ENCODE data around the gene TNS3.
"Not testable (repeated sequence)": the region's sequence is repeated elsewhere in the genome, so short reads cannot be mapped to it uniquely, and the experiment has no call there.

TNS3 gene

DNA sequence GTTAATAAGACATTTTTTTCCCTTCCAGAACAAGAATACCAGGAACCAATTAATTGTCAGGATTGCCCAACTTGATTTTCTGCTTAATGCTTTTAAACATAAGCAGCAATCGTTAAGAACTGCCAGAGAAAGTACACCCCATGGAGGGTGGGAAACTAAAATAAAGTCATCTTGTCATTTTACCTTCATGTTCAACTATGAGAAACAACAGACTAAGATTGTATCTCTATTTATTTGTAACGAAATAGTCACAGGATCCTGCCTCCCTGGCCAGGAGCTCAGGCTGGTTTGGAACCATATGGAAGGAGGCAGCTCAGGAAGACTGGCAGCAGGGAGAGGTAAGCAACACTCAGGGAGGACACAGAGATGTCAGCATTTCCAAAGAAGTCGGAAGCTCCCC, 129.6 kb downstream of the TNS3 start:
- no peak overlapping the region for H3K4me3 Mint-ChIP-seq
- no peaks in the 10 kb centered on the region for H3K4me1 Mint-ChIP-seq
- no peaks in the 10 kb centered on the region for H3K9me3 Mint-ChIP-seq
- peaks cover 2% of the 10 kb centered on the region for H3K27me3 Mint-ChIP-seq
- no peaks in the 10 kb centered on the region for H3K36me3 Mint-ChIP-seq
- no peak overlapping the region for H3K27ac Mint-ChIP-seq

DNA sequence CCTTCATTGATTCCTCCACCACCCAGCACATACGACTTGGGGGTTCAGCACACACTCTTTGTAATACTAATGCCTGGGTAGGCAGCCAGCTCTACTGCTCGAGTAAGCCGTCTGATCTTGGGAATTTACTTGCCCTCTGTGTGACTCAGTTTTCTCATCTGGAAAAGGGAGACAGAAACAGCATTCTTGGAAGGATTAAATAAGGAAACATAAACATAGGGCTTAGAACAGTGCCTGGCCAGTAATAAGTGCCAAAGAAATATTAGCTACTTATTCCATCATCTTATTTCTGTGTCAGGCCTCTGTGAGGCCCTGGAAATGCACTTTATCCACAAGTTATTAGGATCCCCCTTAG, 130.1 kb downstream of the TNS3 start:
- Mint-ChIP-seq H3K4me3 (no peak overlapping the region), H3K27me3 (peaks cover 2% of the 10 kb centered on the region)

DNA sequence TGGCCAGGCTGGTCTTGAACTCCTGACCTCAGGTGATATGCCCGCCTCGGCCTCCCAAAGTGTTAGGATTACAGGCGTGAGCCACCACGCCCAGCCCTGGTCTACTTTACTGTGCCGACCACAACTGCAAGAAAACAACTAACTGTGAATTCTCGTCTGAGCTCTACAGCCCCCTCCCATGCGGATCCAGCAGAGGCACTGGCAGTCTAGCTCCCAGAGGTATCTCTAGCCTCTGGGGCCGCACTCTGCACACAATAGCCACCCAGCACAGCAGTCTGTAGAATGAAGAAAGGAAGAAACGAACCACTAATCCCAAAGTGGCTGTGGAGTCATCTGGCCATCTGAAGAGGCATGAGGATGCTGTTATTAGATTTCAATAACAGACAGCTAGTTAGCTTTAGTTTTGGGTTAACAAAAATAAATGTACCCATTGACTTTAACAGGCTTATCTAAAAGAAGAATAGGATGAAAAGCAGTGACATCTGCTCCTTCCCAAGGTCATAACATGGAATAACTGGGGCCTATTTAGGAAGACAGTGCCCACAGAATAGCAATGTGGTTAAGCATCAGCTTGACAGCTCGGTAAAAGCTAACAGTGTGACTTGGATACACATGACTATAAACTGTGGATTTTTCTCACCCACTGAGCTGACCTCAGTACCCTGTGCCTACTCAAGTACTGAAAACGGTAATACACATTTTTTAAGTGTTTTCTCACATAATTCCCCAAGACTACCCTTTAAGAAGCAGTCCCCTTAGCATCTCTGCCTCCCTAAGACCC, 131.9 kb downstream of the TNS3 start:
- Mint-ChIP-seq H3K27ac (no peak overlapping the region), H3K9me3 (no peaks in the 10 kb centered on the region), H3K4me1 (no peaks in the 10 kb centered on the region), H3K4me3 (no peak overlapping the region), H3K36me3 (no peaks in the 10 kb centered on the region), H3K27me3 (no peaks in the 10 kb centered on the region)

More for the DNA sequence above, 130.1 kb downstream of the TNS3 start:
- H3K27ac Mint-ChIP-seq: no peak overlapping the region
- H3K9me3 Mint-ChIP-seq: no peaks in the 10 kb centered on the region
- no peaks in the 10 kb centered on the region for H3K4me1 Mint-ChIP-seq
- no peaks in the 10 kb centered on the region for H3K36me3 Mint-ChIP-seq

DNA sequence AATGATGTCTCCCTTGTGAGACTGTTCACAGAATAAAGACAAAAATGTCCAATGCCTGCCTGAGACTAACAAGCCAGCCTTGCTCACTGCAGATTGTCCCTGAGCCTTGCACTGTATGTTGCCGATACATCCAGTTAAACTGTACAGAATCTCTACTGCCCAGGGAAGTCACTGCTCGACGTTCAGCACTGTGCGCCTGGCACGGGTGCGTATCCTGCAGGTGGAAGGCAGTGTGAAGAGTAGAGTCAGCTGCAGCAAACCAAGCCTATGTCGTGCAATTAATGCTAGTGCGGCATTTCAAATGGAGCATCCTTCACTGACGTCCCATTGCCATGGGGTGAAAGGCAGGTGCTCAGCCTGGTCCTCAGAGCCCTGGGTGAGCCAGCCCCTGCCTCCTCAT, 132.9 kb downstream of the TNS3 start:
- no peaks in the 10 kb centered on the region for H3K27me3 Mint-ChIP-seq
- H3K4me1 Mint-ChIP-seq: no peaks in the 10 kb centered on the region
- H3K36me3 Mint-ChIP-seq: no peaks in the 10 kb centered on the region
- no peak overlapping the region for H3K27ac Mint-ChIP-seq
- H3K4me3 Mint-ChIP-seq: no peak overlapping the region
- no peaks in the 10 kb centered on the region for H3K9me3 Mint-ChIP-seq

DNA sequence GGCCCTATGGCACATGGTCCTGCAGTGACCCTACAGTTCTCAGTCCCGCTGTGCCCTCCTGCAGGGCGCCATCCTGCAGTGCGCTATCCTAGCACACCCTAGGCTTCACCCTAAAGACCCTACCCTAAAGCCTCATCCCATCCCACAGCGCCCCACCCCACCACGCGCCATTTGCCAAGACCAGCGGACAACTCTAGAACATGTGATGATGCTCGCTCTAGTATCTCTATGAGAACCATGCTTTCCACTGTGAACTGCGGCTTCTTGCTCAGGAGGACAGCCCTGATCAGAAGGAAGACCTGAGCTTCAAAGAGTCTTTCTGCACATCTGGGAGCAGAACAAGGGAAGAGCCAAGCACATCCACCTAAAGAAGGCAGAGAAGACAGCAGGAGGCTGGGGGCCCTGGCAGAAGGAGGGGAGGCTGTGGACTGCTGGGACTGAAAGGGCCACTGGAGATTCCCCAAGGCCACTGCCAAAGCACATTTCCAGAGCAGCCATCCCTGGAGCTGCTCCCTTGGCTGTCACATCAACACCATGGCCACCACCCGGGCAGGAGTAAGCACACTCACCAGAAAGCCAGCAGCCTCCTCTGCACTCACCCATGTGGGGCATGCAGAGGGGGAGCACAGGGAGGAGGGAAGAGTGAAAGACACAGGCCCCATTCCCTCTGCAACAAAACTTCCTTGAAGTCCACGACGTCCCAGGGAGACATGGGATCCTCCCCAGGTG, 134.1 kb downstream of the TNS3 start:
- Mint-ChIP-seq H3K27ac (no peak overlapping the region), H3K36me3 (no peaks in the 10 kb centered on the region), H3K9me3 (no peaks in the 10 kb centered on the region), H3K27me3 (no peaks in the 10 kb centered on the region), H3K4me3 (no peak overlapping the region), H3K4me1 (no peaks in the 10 kb centered on the region)

DNA sequence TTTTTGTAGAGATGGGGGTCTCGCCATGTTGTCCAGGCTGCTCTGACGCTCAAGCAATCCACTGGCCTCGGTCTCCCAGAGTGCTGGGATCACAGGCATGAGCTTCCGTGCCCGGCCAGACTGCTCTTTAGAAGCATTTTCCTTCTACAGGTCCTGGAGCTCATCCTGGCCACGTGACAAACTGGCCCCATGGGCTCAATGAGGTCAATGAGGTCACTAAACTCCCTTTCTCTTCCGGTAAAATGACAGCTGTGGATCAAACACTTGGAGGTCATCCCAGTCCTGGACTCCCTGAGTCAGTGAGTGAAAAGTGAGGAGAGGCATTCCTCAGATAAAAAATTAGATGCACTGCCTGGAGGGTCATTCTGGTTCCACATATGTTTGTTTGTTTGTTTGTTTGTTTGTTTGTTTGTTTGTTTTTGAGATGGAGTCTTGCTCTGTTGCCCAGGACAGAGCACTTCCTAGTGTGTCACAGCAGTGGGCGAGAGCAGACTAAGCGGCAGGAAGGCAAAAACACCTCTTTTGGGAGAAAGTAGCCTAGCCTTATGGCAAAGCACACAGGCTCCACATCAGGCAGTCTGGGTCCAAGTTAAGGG, 134.9 kb downstream of the TNS3 start:
- Mint-ChIP-seq H3K27ac (no peak overlapping the region), H3K27me3 (no peaks in the 10 kb centered on the region), H3K36me3 (no peaks in the 10 kb centered on the region), H3K4me1 (no peaks in the 10 kb centered on the region), H3K4me3 (no peak overlapping the region), H3K9me3 (no peaks in the 10 kb centered on the region)

DNA sequence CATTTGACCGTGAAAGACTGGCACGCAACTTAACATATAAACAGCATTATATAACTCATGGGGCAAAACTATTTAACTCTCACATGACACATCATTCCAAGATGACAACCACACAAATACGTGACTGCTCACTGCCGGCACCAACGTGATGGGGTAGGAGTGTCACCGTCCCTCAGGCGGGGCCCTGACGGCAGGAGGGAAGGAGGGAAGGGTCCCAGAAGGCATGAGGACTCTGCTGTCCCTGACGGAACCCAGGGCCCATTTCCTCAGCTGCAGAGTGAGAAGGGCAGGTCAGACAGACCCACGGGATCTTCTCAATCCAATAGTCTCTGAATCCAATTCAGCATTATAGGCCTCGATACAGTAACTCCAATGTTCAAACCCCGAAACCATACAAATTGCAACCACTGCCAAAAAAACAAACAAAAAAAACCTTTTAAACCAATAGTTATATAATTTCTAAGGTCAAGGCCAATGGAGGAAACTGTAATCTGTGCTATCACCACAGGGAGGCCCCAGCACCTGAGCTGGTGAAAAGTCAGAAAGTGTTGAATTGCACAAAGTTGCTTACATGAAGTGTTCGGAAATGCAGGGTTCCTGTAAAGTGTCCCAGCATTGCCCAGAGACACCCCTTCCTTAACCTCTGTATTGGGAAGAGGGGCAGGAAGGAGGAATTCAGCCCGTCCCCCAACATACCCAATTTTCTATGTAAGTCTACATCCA, 137.4 kb downstream of the TNS3 start:
- Mint-ChIP-seq H3K4me1 (no peaks in the 10 kb centered on the region), H3K27me3 (no peaks in the 10 kb centered on the region), H3K27ac (no peak overlapping the region), H3K4me3 (no peak overlapping the region), H3K36me3 (no peaks in the 10 kb centered on the region), H3K9me3 (no peaks in the 10 kb centered on the region)

DNA sequence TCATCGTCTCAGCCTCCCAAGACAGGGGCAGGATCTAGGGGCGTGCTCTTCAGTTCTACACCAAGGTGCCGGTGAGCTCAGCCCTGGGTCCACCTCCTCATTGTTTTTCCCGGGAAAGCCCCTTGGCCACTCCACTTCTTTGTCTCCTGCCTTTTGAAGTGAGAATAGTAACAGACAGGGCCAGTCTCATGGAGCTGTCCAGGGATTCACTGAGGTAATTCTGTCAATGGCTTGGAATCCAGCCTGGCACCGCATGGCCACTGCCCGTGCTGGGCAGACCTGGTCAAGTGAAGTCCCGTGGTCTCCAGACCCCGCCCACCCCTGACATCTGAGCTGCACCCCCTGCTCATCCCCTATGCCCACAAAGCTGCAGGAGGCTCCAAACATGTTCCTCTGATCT, 138.9 kb downstream of the TNS3 start:
- H3K4me1 Mint-ChIP-seq: no peaks in the 10 kb centered on the region
- H3K27me3 Mint-ChIP-seq: no peaks in the 10 kb centered on the region
- no peaks in the 10 kb centered on the region for H3K9me3 Mint-ChIP-seq
- H3K4me3 Mint-ChIP-seq: no peak overlapping the region
- H3K36me3 Mint-ChIP-seq: no peaks in the 10 kb centered on the region
- no peak overlapping the region for H3K27ac Mint-ChIP-seq

DNA sequence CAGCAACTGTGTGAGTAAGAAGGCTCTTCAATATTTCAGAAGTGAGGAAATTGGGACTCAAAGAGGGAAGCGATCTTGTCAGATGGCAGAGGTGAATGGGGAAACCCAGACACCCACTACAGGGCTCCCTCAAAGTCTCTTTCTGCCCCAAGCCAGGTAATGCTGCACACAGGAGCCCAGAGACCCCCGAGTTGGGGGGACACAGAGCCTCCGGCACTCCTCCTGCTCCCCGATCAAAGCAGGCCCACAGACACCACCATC, 139.4 kb downstream of the TNS3 start:
- Mint-ChIP-seq H3K4me1 (no peaks in the 10 kb centered on the region), H3K9me3 (no peaks in the 10 kb centered on the region), H3K36me3 (no peaks in the 10 kb centered on the region), H3K4me3 (no peak overlapping the region), H3K27me3 (no peaks in the 10 kb centered on the region), H3K27ac (no peak overlapping the region)

DNA sequence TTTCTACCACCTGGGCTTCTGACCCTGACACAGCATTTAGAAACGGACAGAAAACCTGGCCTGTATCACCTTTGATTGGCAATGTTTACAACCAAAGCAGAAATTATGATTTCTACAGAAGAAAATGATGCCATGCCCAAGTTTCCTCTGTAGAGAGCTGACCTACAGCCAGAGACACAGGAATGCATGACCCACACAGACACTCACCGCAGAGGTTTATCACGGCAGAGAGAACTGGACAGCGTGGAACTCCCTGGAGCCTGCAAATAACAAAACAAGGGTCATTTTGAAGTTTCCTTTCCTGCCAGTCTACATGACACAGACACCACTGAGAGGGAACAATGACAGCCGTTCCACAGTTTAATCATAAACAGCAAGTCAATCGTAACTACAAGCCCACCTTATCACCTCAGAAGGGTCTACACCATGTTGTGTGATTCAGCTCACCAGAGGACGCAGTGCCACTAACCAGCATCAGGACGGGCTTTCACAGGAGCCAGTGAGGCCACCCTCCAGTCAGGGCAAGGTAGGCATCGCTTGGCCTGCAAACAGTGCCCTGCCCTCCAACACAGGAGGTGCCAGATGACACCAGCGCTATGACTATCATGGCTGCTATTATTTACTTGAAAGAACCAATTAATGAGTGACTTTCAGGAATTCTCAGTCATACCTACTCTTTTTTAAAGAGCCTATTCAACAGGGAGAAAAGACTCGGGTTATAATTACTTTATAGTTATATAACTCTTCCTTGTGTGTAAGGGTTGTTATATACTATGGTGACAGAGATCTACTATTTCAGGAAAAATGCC, 139.9 kb downstream of the TNS3 start:
- no peaks in the 10 kb centered on the region for H3K36me3 Mint-ChIP-seq
- H3K4me1 Mint-ChIP-seq: no peaks in the 10 kb centered on the region
- H3K9me3 Mint-ChIP-seq: no peaks in the 10 kb centered on the region
- no peak overlapping the region for H3K4me3 Mint-ChIP-seq
- no peaks in the 10 kb centered on the region for H3K27me3 Mint-ChIP-seq
- H3K27ac Mint-ChIP-seq: no peak overlapping the region

DNA sequence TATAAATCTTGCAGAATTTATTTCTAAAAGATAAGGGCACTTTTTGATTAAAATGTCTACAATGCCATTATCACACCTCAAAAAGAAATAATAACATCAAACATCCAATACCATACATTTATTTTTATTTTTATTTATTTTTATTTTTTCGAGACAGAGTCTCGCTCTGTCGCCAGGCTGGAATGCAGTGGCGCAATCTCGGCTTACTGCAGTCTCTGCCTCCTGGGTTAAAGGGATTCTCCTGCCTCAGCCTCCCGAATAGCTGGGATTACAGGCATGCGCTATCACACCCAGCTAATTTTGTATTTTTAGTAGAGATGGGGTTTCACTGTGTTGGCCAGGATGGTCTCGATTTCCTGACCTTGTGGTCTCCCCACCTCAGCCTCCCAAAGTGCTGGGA, 140.9 kb downstream of the TNS3 start:
- H3K4me3 Mint-ChIP-seq, H3K4me1 Mint-ChIP-seq, H3K9me3 Mint-ChIP-seq, H3K27me3 Mint-ChIP-seq, H3K36me3 Mint-ChIP-seq, H3K27ac Mint-ChIP-seq: not testable (repeated sequence)

DNA sequence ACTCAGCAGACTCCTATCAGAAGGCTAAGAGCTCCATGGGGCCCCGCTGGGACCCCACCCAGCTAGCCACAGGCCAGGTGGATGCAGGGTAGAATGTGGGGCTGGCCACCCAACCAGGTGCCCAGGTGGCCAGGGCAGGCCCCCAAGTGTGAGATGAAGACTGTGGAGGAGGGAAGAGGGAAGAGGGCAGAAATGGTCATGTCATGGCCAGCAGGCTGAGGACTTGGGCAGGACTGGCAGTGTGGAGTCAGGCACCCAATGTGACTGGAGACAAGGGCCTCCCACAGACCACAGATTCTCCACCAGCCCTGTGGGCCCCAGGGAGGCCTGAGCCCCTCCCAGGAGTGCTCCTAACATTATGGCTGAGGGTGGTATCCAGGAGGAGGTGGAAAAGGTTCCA, 141.6 kb downstream of the TNS3 start:
- Mint-ChIP-seq H3K4me3 (no peak overlapping the region), H3K27me3 (no peaks in the 10 kb centered on the region), H3K4me1 (no peaks in the 10 kb centered on the region), H3K27ac (no peak overlapping the region), H3K9me3 (no peaks in the 10 kb centered on the region), H3K36me3 (no peaks in the 10 kb centered on the region)

DNA sequence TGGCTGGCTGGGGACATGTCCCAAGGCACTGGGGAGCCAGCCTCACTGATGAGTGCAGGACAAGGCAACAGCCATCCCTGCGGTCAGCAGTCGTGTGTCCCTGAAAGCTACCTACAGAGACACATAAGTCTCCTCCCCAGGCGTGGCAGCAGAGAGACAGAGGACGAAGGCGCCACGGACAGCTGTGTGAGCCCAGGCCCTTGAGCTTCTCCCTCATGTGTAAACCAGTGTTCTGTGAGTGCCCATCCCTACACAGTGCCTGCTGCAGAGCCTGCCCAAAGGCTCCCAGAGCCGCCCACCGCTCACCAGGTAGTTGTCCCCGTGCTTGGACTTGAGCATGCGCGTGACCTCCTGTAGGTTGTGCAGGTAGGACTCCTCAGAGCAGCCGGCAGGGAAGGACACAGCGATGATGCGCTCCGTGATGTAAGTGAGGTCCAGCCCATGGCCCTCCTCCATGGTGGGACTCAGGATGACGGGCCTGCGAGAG, 142.7 kb downstream of the TNS3 start:
- H3K27ac Mint-ChIP-seq: no peak overlapping the region
- no peaks in the 10 kb centered on the region for H3K27me3 Mint-ChIP-seq
- no peaks in the 10 kb centered on the region for H3K36me3 Mint-ChIP-seq
- H3K4me3 Mint-ChIP-seq: no peak overlapping the region
- H3K4me1 Mint-ChIP-seq: no peaks in the 10 kb centered on the region
- no peaks in the 10 kb centered on the region for H3K9me3 Mint-ChIP-seq

DNA sequence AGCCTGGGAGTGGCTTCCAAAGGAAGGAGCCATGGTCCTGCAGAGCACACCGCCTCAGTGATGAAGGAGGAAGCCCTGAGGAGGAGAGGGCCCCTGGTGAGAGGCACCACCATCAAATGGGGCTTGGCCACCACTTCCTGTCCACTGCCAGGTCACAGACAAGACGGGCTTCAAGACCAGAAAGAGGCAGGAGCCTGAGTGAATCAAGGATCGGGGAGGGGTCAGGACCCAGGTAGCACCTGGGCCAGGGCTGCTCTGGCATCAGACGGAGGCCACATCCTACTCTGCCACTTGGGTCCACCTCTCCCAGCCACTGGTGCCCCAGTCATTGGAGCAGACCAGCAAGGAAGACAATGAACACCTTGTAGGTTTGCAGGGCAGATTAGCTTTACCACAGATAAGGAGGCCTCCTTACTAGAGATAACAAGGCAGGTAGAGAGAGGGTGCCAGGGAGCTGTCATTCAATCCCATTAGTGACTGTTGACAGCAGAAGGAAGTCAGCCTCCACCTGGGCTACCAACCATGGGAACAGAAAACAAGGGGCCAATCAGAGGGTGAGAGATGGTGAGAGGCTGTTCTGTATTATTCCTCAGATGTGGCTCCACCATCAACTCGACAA, 143.4 kb downstream of the TNS3 start:
- Mint-ChIP-seq H3K27me3 (no peaks in the 10 kb centered on the region), H3K4me1 (no peaks in the 10 kb centered on the region), H3K36me3 (no peaks in the 10 kb centered on the region), H3K9me3 (no peaks in the 10 kb centered on the region), H3K27ac (no peak overlapping the region), H3K4me3 (no peak overlapping the region)

DNA sequence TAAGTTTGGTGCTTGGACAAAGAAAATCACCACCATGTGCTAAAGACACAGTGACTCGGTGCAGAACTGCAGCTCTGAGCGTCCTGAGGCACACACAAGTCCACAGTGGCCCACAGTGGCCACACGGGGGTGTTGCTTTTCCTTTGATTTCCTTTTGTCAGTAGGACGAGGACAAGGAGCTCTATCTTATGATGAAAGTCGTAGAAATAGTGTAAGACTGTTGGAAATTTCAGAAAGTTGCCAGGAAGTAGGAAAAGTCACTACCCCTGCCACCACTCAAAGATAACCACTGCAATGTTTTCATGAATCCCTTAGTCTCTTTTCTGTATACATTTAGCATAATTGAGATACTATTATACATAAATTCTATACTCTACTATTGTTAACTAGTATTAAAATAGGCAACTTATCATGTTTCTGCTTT, 146.0 kb downstream of the TNS3 start:
- no peak overlapping the region for H3K27ac Mint-ChIP-seq
- H3K4me1 Mint-ChIP-seq: no peaks in the 10 kb centered on the region
- H3K27me3 Mint-ChIP-seq: no peaks in the 10 kb centered on the region
- H3K9me3 Mint-ChIP-seq: no peaks in the 10 kb centered on the region
- H3K36me3 Mint-ChIP-seq: no peaks in the 10 kb centered on the region
- no peak overlapping the region for H3K4me3 Mint-ChIP-seq

Data from activated naive CD4-positive, alpha-beta T cell treated with anti-CD3 and anti-CD28 coated beads, Interleukin-2, amount 50 U/mL, for 24 hours (primary cell).